ENCODE results near the gene PI4KB.

PI4KB gene

DNA sequence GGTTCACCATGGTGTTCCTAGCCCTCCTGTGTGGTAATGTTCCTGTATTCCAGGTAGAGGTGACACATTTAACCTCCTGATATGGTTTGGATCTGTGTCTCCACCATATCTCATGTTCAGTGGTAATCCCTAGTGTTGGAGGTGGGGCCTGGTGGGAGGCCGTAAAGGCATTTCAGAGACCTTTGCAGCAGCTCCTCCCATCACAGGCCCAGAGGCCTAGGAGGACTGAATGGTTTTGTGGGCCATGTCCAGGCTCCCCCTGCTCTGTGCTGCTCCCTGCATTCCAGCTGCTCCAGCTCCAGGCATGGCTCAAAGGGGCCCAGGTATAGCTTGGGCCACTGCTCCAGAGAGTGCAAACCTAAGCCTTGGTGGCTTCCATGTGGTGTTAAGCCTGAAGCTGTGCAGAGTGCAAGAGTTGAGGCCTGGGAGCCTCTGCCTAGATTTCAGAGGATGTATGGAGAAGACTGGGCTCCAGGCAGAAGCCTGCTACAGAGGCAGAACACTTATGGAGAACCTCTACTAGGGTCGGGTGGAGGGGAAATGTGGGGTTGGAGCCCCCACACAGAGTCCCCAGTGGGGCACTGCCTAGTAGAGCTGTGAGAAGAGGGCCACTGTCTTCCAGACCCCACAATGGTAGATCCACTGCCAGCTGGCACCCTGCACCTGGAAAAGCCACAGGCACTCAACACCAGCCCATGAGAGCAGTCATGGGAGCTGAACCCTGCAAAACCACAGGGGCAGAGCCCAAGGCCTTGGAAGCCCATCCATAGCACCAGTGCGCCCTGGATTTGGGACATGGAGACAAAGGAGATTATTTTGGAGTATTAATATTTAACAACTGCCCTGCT, 35.3 kb upstream of the PI4KB start:
- Histone ChIP-seq H3K4me1 (ENCODE audit: control insufficient read depth, insufficient read depth, low read depth, low read length) (no peaks in the 10 kb centered on the region), H4K8ac (ENCODE audit: low read length) (no peak overlapping the region), H3K79me1 (replicated peaks; ENCODE audit: low read length, poor library complexity, severe bottlenecking) (no peaks in the 10 kb centered on the region), H3K9ac (ENCODE audit: low read length) (no peak overlapping the region), H3K23ac (ENCODE audit: low read length in 2 of 2) (peak overlapping the region in 1 of 2 experiments; percentile 1), H3K4me3 (ENCODE audit: insufficient read depth in 1 of 2, low read depth in 1 of 2, low read length in 2 of 2) (peak overlapping the region in 1 of 2 experiments; percentile 21), H3K27me3 (ENCODE audit: control insufficient read depth in 1 of 2, insufficient read depth in 1 of 2, low read length in 2 of 2) (no peaks in the 10 kb centered on the region), H3K36me3 (ENCODE audit: control insufficient read depth in 1 of 2, insufficient read depth in 2 of 2, low read depth in 1 of 2, low read length in 2 of 2) (peaks cover 29 to 41% of the 10 kb centered on the region in 2 experiments), H3K9me3 (ENCODE audit: control insufficient read depth, low read length) (no peaks in the 10 kb centered on the region), H2AFZ (ENCODE audit: low read depth, low read length) (no peak overlapping the region), H3K14ac (ENCODE audit: low read length in 2 of 2) (no peak overlapping the region), H3K4me2 (ENCODE audit: low read length, poor library complexity, severe bottlenecking) (no peak overlapping the region), H2BK15ac (ENCODE audit: low read depth, poor library complexity, severe bottlenecking) (no peak overlapping the region), H2BK5ac (ENCODE audit: low read depth, low read length, poor library complexity, severe bottlenecking) (no peak overlapping the region), H2AK5ac (ENCODE audit: low read length, severe bottlenecking) (no peak overlapping the region), H3K4ac (ENCODE audit: low read depth in 1 of 2, low read length in 2 of 2) (no peak overlapping the region), H3K27ac (ENCODE audit: low read length, poor library complexity, severe bottlenecking) (no peak overlapping the region), H2BK120ac (ENCODE audit: low read depth, low read length) (no peak overlapping the region), H2BK12ac (ENCODE audit: low read length in 2 of 2) (no peak overlapping the region), H4K91ac (ENCODE audit: low read length) (no peak overlapping the region), H3K18ac (ENCODE audit: low read depth in 1 of 2, low read length in 2 of 2) (no peak overlapping the region)
- WGBS, result 97% methylated on average over 3 of the region's 3 CpGs
- no peak for DNase-seq

DNA sequence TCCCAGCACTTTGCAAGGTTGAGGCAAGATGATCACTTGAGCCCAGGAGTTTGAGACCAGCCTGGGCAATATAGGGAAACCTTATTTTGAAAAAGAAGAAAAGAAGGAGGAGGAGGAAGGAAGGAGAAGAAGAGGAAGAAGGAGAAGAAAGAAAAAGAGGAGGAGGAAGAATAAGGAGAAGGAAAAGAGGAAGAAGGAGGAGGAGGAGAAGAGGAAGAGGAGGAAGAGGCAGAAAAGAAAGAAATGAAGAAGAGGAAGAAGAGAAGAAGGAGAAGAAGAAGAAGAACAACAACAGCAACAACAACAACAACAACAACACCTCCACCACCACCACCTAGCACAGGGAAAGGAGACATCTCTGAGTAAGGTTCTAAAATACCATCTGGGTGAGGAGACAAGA, 34.7 kb upstream of the PI4KB start:
- H3K4me1 ChIP-seq (ENCODE audit: control insufficient read depth, insufficient read depth, low read depth, low read length), result no peaks in the 10 kb centered on the region
- H2BK12ac ChIP-seq (ENCODE audit: low read length in 2 of 2), result no peak overlapping the region
- H2BK120ac ChIP-seq (ENCODE audit: low read depth, low read length), result no peak overlapping the region
- H3K36me3 ChIP-seq (ENCODE audit: control insufficient read depth in 1 of 2, insufficient read depth in 2 of 2, low read depth in 1 of 2, low read length in 2 of 2), result peaks cover 28 to 38% of the 10 kb centered on the region in 2 experiments
- H4K8ac ChIP-seq (ENCODE audit: low read length), result no peak overlapping the region
- H3K9ac ChIP-seq (ENCODE audit: low read length), result no peak overlapping the region
- H3K18ac ChIP-seq (ENCODE audit: low read depth in 1 of 2, low read length in 2 of 2), result no peak overlapping the region
- H3K4ac ChIP-seq (ENCODE audit: low read depth in 1 of 2, low read length in 2 of 2), result no peak overlapping the region
- DNase-seq, result no peak
- no peak overlapping the region for H4K91ac ChIP-seq (ENCODE audit: low read length)
- no peak overlapping the region for H3K4me3 ChIP-seq (ENCODE audit: insufficient read depth in 1 of 2, low read depth in 1 of 2, low read length in 2 of 2)
- no peak overlapping the region for H2BK5ac ChIP-seq (ENCODE audit: low read depth, low read length, poor library complexity, severe bottlenecking)
- no peak overlapping the region for H3K4me2 ChIP-seq (ENCODE audit: low read length, poor library complexity, severe bottlenecking)
- H2AFZ ChIP-seq (ENCODE audit: low read depth, low read length), result no peak overlapping the region
- no peaks in the 10 kb centered on the region for H3K9me3 ChIP-seq (ENCODE audit: control insufficient read depth, low read length)
- H3K79me1 ChIP-seq (replicated peaks; ENCODE audit: low read length, poor library complexity, severe bottlenecking), result no peaks in the 10 kb centered on the region
- no peaks in the 10 kb centered on the region for H3K27me3 ChIP-seq (ENCODE audit: control insufficient read depth in 1 of 2, insufficient read depth in 1 of 2, low read length in 2 of 2)
- H3K27ac ChIP-seq (ENCODE audit: low read length, poor library complexity, severe bottlenecking), result no peak overlapping the region
- H3K14ac ChIP-seq (ENCODE audit: low read length in 2 of 2), result no peak overlapping the region
- H2BK15ac ChIP-seq (ENCODE audit: low read depth, poor library complexity, severe bottlenecking), result no peak overlapping the region
- peak overlapping the region in 1 of 2 experiments; percentile 1 for H3K23ac ChIP-seq (ENCODE audit: low read length in 2 of 2)
- H2AK5ac ChIP-seq (ENCODE audit: low read length, severe bottlenecking), result no peak overlapping the region

GRCh38 chr1:151356696-151357095, 29.5 kb upstream of the PI4KB start:
- Histone ChIP-seq H4K8ac (ENCODE audit: low read length) (no peak overlapping the region), H3K14ac (ENCODE audit: low read length in 2 of 2) (no peak overlapping the region)

GRCh38 chr1:151352021-151352718, 25.0 kb upstream of the PI4KB start:
- Histone ChIP-seq H3K23ac (ENCODE audit: low read length in 2 of 2) (no peak overlapping the region), H3K4ac (ENCODE audit: low read depth in 1 of 2, low read length in 2 of 2) (no peak overlapping the region), H3K27me3 (ENCODE audit: control insufficient read depth in 1 of 2, insufficient read depth in 1 of 2, low read length in 2 of 2) (no peaks in the 10 kb centered on the region), H3K14ac (ENCODE audit: low read length in 2 of 2) (no peak overlapping the region), H3K4me1 (ENCODE audit: control insufficient read depth, insufficient read depth, low read depth, low read length) (no peaks in the 10 kb centered on the region), H2BK120ac (ENCODE audit: low read depth, low read length) (no peak overlapping the region), H3K36me3 (ENCODE audit: control insufficient read depth in 1 of 2, insufficient read depth in 2 of 2, low read depth in 1 of 2, low read length in 2 of 2) (no peaks in the 10 kb centered on the region), H3K9me3 (ENCODE audit: control insufficient read depth, low read length) (no peaks in the 10 kb centered on the region), H3K4me2 (ENCODE audit: low read length, poor library complexity, severe bottlenecking) (no peak overlapping the region), H2BK15ac (ENCODE audit: low read depth, poor library complexity, severe bottlenecking) (no peak overlapping the region), H4K91ac (ENCODE audit: low read length) (no peak overlapping the region), H3K27ac (ENCODE audit: low read length, poor library complexity, severe bottlenecking) (no peak overlapping the region), H2BK5ac (ENCODE audit: low read depth, low read length, poor library complexity, severe bottlenecking) (no peak overlapping the region), H4K8ac (ENCODE audit: low read length) (no peak overlapping the region), H2AK5ac (ENCODE audit: low read length, severe bottlenecking) (no peak overlapping the region), H2BK12ac (ENCODE audit: low read length in 2 of 2) (no peak overlapping the region), H3K4me3 (ENCODE audit: insufficient read depth in 1 of 2, low read depth in 1 of 2, low read length in 2 of 2) (no peak overlapping the region), H2AFZ (ENCODE audit: low read depth, low read length) (no peak overlapping the region), H3K79me1 (replicated peaks; ENCODE audit: low read length, poor library complexity, severe bottlenecking) (no peaks in the 10 kb centered on the region), H3K9ac (ENCODE audit: low read length) (no peak overlapping the region), H3K18ac (ENCODE audit: low read depth in 1 of 2, low read length in 2 of 2) (no peak overlapping the region)
- DNase-seq, result peak; percentile 47
- 91% methylated on average over 6 of the region's 6 CpGs for WGBS

More at GRCh38 chr1:151356696-151357095, 29.5 kb upstream of the PI4KB start:
- Histone ChIP-seq H3K36me3 (ENCODE audit: control insufficient read depth in 1 of 2, insufficient read depth in 2 of 2, low read depth in 1 of 2, low read length in 2 of 2) (no peaks in the 10 kb centered on the region), H2BK5ac (ENCODE audit: low read depth, low read length, poor library complexity, severe bottlenecking) (no peak overlapping the region), H2AFZ (ENCODE audit: low read depth, low read length) (no peak overlapping the region), H3K27ac (ENCODE audit: low read length, poor library complexity, severe bottlenecking) (no peak overlapping the region), H3K4me3 (ENCODE audit: insufficient read depth in 1 of 2, low read depth in 1 of 2, low read length in 2 of 2) (no peak overlapping the region), H2BK120ac (ENCODE audit: low read depth, low read length) (no peak overlapping the region), H4K91ac (ENCODE audit: low read length) (no peak overlapping the region), H2AK5ac (ENCODE audit: low read length, severe bottlenecking) (no peak overlapping the region), H3K18ac (ENCODE audit: low read depth in 1 of 2, low read length in 2 of 2) (no peak overlapping the region), H3K9me3 (ENCODE audit: control insufficient read depth, low read length) (no peaks in the 10 kb centered on the region), H2BK12ac (ENCODE audit: low read length in 2 of 2) (no peak overlapping the region), H3K9ac (ENCODE audit: low read length) (no peak overlapping the region), H3K4ac (ENCODE audit: low read depth in 1 of 2, low read length in 2 of 2) (no peak overlapping the region), H3K4me1 (ENCODE audit: control insufficient read depth, insufficient read depth, low read depth, low read length) (no peaks in the 10 kb centered on the region), H3K79me1 (replicated peaks; ENCODE audit: low read length, poor library complexity, severe bottlenecking) (no peaks in the 10 kb centered on the region), H3K23ac (ENCODE audit: low read length in 2 of 2) (no peak overlapping the region), H3K4me2 (ENCODE audit: low read length, poor library complexity, severe bottlenecking) (no peak overlapping the region), H3K27me3 (ENCODE audit: control insufficient read depth in 1 of 2, insufficient read depth in 1 of 2, low read length in 2 of 2) (no peaks in the 10 kb centered on the region), H2BK15ac (ENCODE audit: low read depth, poor library complexity, severe bottlenecking) (no peak overlapping the region)
- WGBS, result no CpG with 5 or more reads among the region's 2 CpGs
- no peak for DNase-seq
